Measurements from ENCODE around the gene FAM3A. TPM values are rescaled to one million over a fixed set of nuclear protein-coding genes. Genes with fewer than 3 reads are reported as not detected.

The FAM3A gene
- total and polyA plus RNA-seq, 2 of the 8 experiments (the other 6 are each of a cell fraction or from before 2014, with no cell fraction given): 16.2 to 18.6 TPM

GRCh38 chrX:154547245-154548027 lies 31.4 kb upstream of the FAM3A start, which contains the start of gene IKBKG:
IKBKG (plus strand) TSS chrX:154547620; CDS start chrX:154552003, 4,383 bp downstream.
- Histone ChIP-seq H3K9me3 (ENCODE audit: insufficient read depth in 2 of 2, low read depth in 1 of 2, low read length in 1 of 2) (no peaks in the 10 kb centered on the region), H4K20me1 (replicated peaks in 1 of 2; ENCODE audit: control insufficient read depth in 1 of 2, insufficient read depth in 2 of 2, low read length in 2 of 2) (peaks cover 0 to 6% of the 10 kb centered on the region in 2 experiments), H3K27ac (ENCODE audit: low read depth, low read length) (peak within 1 kb of the TSS; percentile 73; the same call in 1 of the 2 replicates), H2BK5ac (ENCODE audit: low read depth, low read length) (peak within 1 kb of the TSS; percentile 60; the same call in 1 of the 2 replicates), H3K23ac (ENCODE audit: insufficient read length) (no peak within 1 kb of the TSS), H3K23me2 (ENCODE audit: low read depth, low read length) (peaks cover 5% of the 10 kb centered on the region; the same call in 1 of the 2 replicates), H3K18ac (ENCODE audit: extremely low read depth, low read length) (no peak within 1 kb of the TSS; the same call in none of the 2 replicates), H3K36me3 (ENCODE audit: control insufficient read depth in 2 of 4, insufficient read depth in 4 of 4, low read length in 3 of 4) (peaks cover 0 to 10% (median 6%) of the 10 kb centered on the region in 4 experiments; a peak in 5 of 8 replicates), H4K91ac (replicated peaks; ENCODE audit: insufficient read length, low read length) (no peak within 1 kb of the TSS), H3K4me3 (ENCODE audit: extremely low read depth in 1 of 4, insufficient read depth in 2 of 4, low read depth in 3 of 4, low read length in 4 of 4) (peak within 1 kb of the TSS; percentile 75 to 99 (median 88)), H3K4ac (replicated peaks; ENCODE audit: insufficient read length, low read depth, low read length) (no peak within 1 kb of the TSS), H3K56ac (replicated peaks; ENCODE audit: insufficient read length, low read depth, low read length) (peak within 1 kb of the TSS; percentile 73), H2BK12ac (ENCODE audit: low read depth, low read length) (no peak within 1 kb of the TSS), H2AFZ (ENCODE audit: low read length) (no peak within 1 kb of the TSS; the same call in none of the 2 replicates), H3K27me3 (replicated peaks in 1 of 4; ENCODE audit: control insufficient read depth in 3 of 4, extremely low read depth in 1 of 4, insufficient read depth in 3 of 4, low read length in 3 of 4) (no peaks in the 10 kb centered on the region), H2BK20ac (ENCODE audit: low read length) (no peak within 1 kb of the TSS), H2AK5ac (ENCODE audit: low read depth, low read length) (no peak within 1 kb of the TSS), H3K14ac (ENCODE audit: insufficient read length) (no peak within 1 kb of the TSS), H3K79me1 (ENCODE audit: low read depth, low read length) (0 out of 2 replicates have a peak, but pooled peaks cover 3% of the 10 kb centered on the region), H2BK120ac (replicated peaks; ENCODE audit: low read depth, low read length) (no peak within 1 kb of the TSS), H4K5ac (ENCODE audit: insufficient read length, low read depth, low read length) (peak within 1 kb of the TSS; percentile 91), H3K4me1 (replicated peaks in 1 of 4; ENCODE audit: control insufficient read depth in 3 of 4, insufficient read depth in 4 of 4, low read length in 3 of 4) (peaks cover 0 to 6% (median 1%) of the 10 kb centered on the region in 4 experiments; a peak in 4 of 7 replicates), H3K4me2 (ENCODE audit: insufficient read depth in 1 of 2, low read depth in 2 of 2, low read length in 2 of 2) (peak within 1 kb of the TSS; percentile 85 to 96), H3K9ac (replicated peaks in 1 of 4; ENCODE audit: extremely low read depth in 1 of 4, low read depth in 3 of 4, low read length in 3 of 4) (peak within 1 kb of the TSS; percentile 51 to 83 (median 72)), H3K79me2 (ENCODE audit: control insufficient read depth in 1 of 2, insufficient read depth in 2 of 2, low read length in 2 of 2) (peaks cover 0 to 21% of the 10 kb centered on the region in 2 experiments; a peak in 2 of 4 replicates), H4K8ac (ENCODE audit: extremely low read depth, insufficient read depth, low read length) (peak within 1 kb of the TSS; percentile 71; the same call in 1 of the 2 replicates), H2BK15ac (ENCODE audit: low read length) (no peak within 1 kb of the TSS)
- CTCF ChIA-PET (ENCODE audit: partially characterized antibody): interaction anchor here (0.6 kb wide), 1 partner anchor 69 kb away, joined by 3 read pairs; no protein-coding TSS in a partner anchor
- POLR2A ChIA-PET (ENCODE audit: partially characterized antibody): interaction anchor here (1.1 to 1.3 kb wide), 2 partner anchors 16 to 57 kb away, joined by 3 to 4 read pairs; partner anchors contain the start of gene SLC10A3
- WGBS, 2 experiments (ENCODE audit: extremely low coverage in 1 of 2, insufficient coverage in 1 of 2, insufficient read length in 1 of 2, insufficient replicate concordance in 2 of 2, low coverage in 1 of 2, low lambda C conversion rate in 2 of 2, missing lambda C conversion rate in 1 of 2): 0% methylated on average over 15 of the region's 69 CpGs; no CpG with 5 or more reads in 1 of the 2 experiments
- DNase-seq (ENCODE audit: low read depth in 1 of 2, low spot score in 2 of 2) (peak; percentile 54 to 87), FAIRE-seq (no peak)
- TF ChIP-seq POU5F1 (IDR thresholded peaks at IDR 0.05; ENCODE audit: low read depth, low read length) (no peak), CREB1 (IDR thresholded peaks at IDR 0.05) (no peak), SAP30 (IDR thresholded peaks at IDR 0.05; ENCODE audit: insufficient read depth, insufficient replicate concordance, low read length) (peak; percentile 43), PHF8 (conservative IDR thresholded peaks at IDR 0.05; ENCODE audit: low read depth, low read length) (peak; percentile 87), RBBP5 (IDR thresholded peaks at IDR 0.05; ENCODE audit: borderline replicate concordance, low read depth, low read length) (0 out of 2 replicates have a peak, but pooled peaks have one; percentile 52), KDM1A (IDR thresholded peaks at IDR 0.05; ENCODE audit: borderline replicate concordance, low read length) (no peak), SIX5 (IDR thresholded peaks at IDR 0.05; ENCODE audit: low read depth, low read length) (no peak), EP300 (IDR thresholded peaks at IDR 0.05; ENCODE audit: borderline replicate concordance in 1 of 2, low read depth in 2 of 2, low read length in 2 of 2) (no peak), ZNF274 (IDR thresholded peaks at IDR 0.05; ENCODE audit: borderline replicate concordance, extremely low read depth, low read length) (no peak), CHD1 (IDR thresholded peaks at IDR 0.05; ENCODE audit: low read depth, low read length) (no peak), GABPA (IDR thresholded peaks at IDR 0.05; ENCODE audit: borderline replicate concordance, insufficient read depth, low read length) (peak; percentile 70; the same call in 1 of the 2 replicates)

All from H1 (cell line).